SW 1271 (cell line): ENCODE data around the gene ALG9.
"Not testable (repeated sequence)": the region's sequence is repeated elsewhere in the genome, so short reads cannot be mapped to it uniquely, and the experiment has no call there.

Source experiments
- DNase-seq, 2 experiments: peaks; one replicate each; lab custom pipeline; 2025; lab: John Stamatoyannopoulos, UW

ALG9 gene, protein sequence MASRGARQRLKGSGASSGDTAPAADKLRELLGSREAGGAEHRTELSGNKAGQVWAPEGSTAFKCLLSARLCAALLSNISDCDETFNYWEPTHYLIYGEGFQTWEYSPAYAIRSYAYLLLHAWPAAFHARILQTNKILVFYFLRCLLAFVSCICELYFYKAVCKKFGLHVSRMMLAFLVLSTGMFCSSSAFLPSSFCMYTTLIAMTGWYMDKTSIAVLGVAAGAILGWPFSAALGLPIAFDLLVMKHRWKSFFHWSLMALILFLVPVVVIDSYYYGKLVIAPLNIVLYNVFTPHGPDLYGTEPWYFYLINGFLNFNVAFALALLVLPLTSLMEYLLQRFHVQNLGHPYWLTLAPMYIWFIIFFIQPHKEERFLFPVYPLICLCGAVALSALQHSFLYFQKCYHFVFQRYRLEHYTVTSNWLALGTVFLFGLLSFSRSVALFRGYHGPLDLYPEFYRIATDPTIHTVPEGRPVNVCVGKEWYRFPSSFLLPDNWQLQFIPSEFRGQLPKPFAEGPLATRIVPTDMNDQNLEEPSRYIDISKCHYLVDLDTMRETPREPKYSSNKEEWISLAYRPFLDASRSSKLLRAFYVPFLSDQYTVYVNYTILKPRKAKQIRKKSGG

DNA sequence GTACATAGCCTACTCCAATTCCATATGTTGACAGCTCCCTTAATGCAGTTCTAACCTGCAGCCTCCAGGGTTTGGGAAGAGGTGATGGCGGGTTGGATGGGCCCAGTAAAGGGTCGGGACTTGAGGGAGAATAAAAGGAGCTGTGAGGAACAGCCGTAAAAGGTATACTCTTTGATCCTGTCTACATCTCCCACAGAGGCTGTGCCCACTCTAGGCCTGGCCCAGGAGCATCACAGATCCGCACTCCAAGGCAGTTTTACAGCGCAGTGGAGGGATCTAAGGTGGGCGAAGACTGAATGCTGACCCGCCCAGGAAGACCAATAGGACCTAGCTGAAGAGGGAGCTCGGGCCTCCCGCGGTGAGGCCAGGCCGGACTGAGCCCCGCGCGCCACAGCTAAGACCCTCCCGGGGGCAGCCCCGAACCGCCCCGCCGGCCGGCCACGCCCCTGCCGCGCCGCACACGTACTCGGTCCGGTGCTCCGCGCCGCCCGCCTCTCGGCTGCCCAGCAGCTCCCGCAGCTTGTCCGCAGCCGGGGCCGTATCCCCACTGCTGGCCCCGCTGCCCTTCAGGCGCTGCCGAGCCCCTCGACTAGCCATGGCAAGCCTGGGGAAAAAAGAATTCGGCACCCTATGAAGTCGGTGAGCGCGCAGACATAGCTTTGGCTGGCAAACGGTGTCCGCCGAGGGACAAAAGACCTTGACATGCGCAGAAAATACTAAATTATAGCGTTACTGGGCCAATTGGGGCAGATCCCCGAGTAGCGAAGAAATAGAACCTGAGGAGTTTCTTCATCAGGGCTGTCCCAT lies at the start of gene ALG9:
ALG9 (minus strand) TSS at position 696 of the 807 bp plus-strand sequence; CDS start at position 597, 99 bp downstream.
- peak; percentile 66 to 92 for DNase-seq

DNA sequence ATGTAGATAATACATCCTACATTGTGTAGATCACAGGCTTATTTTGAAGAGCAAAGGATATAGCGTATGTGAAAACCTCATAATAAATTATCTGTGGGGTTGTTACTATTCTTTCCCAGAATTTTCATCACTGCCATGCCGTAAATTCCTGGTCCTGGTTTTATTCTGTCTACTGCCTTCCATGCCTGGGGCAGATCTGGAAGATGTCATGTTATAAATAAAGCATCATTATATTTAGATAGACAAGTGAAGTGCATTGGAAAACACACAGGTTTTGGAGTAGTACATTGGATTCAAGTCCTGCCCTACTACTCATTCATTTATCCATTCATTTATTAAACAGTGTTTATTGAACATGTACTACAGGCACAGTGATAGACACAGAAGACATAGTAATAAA lies 49.5 kb upstream of the ALG9 start:
- DNase-seq = no peak

DNA sequence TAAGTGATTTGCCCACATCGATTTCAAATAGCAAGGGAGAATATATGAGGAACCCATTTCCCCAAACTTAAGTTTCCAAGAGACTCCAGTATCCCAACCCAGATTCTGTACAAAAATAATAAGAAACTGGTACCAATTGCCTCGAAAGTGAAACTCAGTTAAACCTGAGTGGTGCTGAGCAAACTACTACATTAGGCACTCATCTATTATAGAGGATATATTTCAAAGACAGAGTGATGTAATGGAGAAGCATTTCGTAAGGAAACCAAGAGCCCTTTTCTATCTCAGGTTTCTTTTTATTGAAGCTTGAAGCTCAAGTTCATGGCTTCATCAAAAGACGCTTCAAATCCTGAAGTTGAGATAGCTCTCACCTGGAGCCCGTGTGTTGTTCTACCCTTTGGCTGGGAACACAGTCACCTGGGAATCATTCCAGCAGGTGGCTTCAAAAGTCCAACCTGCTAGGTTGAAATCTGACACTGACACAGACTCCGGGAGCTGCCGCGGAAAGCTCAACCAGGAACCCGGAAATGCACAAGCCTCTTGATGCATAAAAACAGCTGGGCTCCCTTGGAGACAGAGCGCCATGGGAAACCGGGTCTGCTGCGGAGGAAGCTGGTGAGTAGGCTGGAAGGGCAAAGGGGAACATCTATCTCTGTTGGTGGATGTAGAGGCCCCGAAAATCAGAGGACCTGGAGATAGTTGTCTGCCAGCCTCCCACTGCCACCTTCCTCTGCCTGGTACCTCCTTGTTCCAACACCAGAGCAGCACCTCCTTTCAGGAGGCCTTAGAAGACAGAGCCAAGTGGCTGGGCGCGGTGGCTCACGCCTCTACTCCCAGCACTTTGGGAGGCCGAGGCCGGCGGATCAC lies 47.2 kb upstream of the ALG9 start, which contains the start of gene C11orf52:
C11orf52 (plus strand) TSS at position 524 of the 867 bp plus-strand sequence; CDS start at position 584, 60 bp downstream.
- DNase-seq = no peak

DNA sequence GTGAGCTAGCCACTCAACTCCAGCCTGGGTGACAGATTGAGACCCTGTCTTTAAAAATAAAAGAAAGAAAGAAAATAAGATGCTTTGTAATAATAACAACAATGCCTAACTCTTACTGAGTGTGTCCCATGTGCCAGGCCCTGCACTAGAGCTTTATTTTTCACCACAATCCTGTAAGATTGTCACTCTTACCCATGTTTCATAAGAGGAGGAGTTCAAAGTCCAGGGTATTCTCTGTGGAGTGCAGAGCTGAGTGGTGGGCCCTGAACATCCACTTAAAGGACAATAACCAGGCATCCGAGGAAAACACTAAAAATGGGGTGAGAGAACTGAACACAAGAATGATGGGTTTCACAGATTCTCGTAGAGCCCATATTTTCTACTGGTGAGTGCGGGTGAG lies 46.4 kb upstream of the ALG9 start:
- no peak for DNase-seq

DNA sequence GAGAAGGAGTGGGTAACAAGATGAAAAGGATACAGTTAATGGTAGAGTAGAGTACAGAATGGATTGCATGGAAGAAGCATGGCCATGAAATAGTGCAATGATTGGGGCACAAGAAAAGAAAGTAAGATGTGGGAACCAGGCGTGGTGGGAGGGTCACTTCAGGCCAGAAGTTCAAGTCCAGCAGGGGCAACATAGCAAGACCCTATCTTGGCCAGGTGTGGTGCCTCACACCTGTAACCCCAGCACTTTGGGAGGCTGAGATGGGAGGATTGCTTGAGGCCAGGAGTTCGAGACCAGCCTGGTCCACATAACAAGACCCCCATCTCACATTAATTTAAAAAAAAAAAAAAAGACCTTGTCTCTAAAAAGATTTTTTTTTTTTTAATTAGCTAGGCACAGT lies 45.9 kb upstream of the ALG9 start:
- no peak for DNase-seq

DNA sequence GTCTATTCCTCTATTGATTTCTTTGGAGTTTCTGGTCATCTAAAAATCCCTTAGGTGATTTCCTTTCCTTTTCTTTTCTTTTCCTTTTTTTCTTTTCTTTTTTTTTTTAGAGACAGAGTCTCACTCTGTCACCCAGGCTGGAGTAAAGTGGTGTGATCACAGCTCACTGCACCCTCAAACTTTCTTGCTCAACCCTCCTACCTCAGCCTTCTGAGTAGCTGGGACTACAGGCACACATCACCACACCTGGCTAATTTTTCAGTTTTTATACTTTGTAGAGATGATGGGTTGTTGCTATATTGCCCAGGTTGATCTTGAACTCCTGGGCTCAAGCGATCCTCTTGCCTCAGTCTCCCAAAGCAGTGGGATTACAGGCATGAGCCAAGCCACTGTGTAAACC lies 45.4 kb upstream of the ALG9 start:
- DNase-seq = no peak

DNA sequence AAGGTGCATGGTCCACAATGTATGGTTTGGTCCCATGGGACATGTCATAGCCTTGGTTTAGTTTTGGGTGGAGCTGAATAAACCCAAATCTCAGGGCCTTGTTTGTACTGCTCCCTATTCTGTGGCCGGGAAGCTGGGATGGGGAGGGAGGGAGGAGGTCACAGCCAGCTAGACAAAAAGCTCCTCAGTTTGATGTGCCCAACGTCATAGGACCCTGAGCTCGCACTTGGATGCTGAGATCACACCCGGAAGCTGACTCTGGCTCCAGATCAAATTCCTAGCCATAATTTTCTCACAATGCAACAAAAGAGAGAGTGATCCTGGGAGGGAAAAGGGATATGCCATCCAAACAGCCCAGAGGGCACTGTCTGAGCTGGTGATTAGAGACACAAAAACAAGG lies 42.6 kb upstream of the ALG9 start:
- DNase-seq = no peak

DNA sequence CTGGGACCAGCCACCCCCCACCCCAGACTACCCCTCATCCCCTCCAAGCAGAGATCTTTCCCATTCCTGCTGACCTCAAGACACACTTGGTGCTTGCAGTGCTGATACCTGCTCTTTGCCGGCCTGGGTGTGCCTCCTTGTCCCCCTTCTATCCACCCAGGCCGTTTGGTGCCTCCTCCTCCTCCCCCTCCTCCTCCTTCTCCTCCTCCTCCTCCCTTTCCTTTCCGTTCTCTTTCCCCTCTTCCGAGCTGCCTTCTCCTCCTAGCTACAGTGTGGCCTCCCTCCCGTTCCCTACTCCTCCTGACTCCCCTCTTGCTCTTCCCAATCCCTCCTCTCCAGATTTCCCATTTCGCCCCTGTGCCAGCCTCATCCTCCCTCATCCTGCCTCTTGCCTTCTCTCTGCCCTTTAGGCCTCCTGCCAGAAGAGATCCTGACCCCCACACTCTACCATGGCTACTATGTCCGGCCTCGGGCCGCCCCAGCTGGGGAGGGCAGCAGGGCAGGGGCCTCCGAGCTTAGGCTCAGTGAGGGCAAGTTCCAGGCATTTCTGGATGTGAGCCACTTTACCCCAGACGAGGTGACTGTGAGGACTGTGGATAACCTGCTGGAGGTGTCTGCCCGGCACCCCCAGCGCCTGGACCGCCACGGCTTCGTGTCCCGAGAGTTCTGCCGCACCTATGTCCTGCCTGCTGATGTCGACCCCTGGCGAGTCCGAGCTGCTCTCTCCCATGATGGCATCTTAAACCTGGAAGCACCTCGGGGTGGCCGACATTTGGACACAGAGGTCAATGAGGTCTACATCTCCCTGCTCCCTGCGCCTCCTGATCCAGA lies 41.9 kb upstream of the ALG9 start:
- no peak for DNase-seq

DNA sequence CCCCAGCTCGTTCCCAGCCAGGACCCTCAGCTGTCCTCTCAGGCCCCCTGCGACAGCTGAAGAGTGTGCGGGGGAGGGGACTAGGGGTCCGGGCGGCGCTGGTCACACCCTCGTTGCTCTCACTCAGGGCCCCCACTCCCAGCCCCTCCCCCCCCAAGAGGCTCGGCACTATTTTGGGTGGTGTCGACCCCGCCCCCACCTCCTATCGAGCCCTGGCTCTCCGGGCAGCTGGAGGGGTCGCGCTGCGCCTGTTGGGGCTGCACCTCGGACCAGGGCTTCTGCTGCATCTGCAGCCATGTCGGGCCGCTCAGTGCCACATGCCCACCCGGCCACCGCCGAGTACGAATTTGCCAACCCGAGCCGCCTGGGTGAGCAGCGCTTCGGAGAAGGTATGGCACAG lies 41.2 kb upstream of the ALG9 start, which contains the start of gene HSPB2:
HSPB2 (plus strand) TSS at position 200 of the 400 bp plus-strand sequence; CDS start at position 296, 96 bp downstream.
- no peak for DNase-seq

DNA sequence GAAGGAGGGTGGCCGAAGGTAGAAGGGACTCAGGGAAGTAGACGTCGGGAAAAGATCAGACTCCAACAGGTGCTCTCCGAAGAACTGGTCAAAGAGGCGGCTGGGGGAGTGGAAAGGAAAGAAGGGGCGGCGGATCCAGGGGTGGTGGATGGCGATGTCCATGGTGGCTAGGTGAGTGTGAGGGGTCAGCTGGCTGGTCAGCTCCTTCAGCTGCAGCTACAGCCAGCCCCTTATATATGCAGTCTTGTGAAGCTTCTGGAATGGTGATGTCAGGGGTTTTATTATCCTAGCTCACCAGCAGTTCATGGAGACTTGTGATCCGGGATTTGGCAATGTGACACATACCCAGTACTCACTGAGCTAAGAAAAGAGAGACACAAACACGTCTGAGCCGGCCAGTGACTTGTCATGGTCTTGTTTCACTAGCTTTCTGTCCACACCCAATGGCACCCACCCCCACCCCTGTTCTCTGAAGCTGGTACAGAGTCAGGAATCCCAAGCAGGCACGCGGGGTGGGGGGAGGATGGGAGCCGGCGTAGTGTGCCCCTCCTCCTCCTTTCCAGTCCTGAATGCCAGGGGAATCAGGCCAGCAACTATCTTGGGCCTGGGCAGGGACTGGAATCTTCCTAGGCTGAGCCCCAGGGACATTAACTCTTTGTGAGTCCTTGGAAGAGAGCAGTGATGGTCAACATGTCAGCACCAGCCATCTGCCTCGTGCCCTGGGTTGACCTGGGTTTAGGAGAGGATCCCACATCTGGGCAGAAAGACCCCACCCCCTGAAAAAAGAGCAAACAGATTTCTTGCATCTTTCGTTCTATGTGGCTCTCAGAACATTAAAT lies 40.4 kb upstream of the ALG9 start, which contains the start of gene CRYAB:
CRYAB (minus strand) TSS at position 208 of the 839 bp plus-strand sequence; CDS start at position 162, 46 bp downstream.
- DNase-seq = no peak

DNA sequence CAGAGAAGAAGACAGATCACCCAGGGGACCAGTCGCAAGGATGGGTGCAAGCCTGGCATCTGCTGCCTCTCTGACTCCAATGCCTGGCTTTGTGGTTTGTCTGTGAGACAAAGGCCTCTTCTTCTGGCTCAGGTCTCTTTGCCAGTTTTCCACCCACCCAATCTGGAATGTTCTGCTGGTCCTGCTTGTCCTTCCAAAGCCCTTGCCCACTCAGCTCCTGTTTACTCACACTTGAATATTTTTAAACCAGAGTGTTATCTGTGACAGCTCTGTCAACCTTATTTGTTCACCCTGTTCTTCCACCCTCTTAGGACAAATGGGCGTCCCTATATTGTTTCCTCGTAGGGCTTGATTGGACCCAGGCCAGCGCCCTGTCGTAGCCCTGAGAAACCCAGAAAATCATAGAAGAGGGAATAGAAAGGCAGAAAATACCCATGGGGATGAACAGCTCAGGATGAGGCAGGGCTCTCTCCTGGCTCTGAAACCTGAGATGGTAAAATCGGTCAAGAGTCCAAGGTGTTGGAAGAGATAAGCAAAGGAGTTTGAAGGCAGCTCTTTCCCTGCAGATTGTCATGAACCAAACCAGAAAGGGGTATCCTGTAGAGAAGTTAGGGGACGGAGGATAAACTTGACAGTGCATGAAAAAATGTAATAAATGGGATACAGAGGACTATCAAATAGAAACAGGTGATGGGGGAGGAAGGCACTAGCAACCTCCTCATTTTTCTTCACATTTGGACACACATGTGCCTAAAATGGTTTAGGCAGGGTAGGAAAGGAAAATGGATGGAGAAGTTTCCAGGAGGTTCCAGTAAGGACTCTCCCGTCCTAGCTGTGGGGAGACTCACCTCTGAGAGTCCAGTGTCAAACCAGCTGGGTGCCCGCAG lies 39.5 kb upstream of the ALG9 start:
- DNase-seq = no peak

DNA sequence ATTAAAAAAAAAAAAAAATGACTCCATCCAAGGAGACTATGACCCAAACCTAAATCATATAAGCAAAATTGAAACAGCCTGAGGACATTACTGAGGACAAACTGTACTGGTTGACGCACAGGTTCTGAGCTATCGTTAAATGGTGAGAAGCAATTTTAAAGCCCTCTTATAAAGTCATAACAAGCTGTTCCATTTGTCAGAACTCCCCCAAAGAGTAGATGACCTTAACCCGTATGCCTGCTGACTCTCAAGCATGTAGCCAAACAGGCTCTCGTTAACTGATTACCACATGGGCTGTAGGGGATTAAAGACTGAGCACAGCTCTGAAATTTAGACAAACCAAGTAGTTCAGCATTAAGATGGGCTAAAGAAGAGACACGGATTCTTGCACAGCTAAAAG lies 38.0 kb upstream of the ALG9 start:
- DNase-seq = no peak

DNA sequence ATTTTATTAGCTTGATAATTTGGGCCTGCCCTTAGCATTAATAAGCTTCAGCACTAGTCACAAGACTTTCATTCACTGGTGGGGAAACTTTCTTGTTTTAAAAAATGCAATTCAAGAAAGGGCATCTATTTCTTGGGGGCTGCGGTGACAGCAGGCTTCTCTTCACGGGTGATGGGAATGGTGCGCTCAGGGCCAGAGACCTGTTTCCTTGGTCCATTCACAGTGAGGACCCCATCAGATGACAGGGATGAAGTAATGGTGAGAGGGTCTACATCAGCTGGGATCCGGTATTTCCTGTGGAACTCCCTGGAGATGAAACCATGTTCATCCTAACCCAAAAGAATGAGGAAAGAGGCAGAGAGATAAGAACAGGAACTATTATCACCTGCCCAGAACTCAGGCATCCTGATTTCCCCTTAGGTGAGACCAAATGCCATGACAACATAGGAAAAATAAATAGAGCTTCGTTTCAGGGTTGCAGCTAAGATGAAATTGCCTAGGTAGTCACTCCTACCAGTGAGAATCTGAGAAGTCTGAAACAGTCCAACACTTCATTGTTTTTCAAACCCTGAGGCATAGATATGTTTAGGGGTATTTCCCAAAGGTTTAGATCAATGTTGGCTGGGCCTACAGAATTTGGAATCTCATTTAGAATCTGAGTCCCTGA lies 37.4 kb upstream of the ALG9 start:
- DNase-seq = no peak

DNA sequence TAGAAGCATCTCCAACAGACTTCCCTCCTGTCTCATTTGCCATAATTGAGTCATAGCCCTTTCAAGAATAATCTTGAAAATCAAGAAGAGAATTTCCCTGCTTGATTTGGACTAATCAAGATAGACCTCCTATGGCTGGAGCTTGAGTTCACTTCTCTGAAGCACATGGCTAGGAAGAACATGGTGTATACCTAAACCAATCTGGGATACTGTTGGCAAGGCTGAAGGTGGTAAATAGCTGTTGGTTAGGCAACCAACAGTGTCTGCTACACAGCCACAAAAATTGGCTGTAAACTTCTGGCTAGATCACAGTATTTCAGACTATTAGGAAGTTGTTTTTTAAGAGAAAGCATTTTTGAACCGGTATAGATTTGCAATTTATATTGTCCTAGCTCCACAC lies 35.3 kb upstream of the ALG9 start:
- no peak for DNase-seq

DNA sequence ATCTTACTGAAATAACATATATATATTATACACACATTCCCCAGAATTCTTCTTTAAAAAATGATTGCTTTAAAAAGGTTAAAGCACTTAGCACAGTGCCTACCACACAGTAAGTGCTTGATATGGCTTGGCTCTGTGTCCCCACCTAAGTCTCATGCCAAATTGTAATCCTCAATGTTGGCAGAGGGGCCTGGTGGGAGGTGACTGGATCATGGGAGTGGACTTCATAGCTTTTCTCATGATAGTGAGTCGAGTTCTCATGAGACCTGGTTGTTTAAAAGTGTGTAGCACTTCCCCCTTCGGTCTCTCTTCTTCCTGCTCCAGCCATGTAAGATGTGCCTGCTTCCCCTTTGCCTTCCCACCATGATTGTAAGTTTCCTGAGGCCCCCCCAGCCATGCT lies 34.0 kb upstream of the ALG9 start:
- no peak for DNase-seq

DNA sequence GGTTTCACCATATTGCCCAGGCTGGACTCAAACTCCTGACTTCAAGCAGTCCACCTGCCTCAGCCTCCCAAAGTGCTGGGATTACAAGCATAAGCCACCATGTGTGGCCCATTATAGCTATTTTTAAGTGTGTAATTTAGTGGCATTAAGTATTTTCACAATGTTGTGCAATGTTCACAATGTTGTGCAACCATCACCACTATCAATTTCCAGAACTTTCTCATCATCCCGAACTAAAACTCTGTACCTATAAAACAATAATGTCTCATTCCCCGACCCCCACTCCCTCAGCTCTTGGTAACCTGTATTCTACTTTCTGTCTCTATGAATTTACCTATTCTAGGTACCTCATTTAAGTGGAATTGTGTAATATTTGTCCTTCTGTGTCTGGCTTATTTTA lies 15.5 kb upstream of the ALG9 start:
- no peak for DNase-seq

DNA sequence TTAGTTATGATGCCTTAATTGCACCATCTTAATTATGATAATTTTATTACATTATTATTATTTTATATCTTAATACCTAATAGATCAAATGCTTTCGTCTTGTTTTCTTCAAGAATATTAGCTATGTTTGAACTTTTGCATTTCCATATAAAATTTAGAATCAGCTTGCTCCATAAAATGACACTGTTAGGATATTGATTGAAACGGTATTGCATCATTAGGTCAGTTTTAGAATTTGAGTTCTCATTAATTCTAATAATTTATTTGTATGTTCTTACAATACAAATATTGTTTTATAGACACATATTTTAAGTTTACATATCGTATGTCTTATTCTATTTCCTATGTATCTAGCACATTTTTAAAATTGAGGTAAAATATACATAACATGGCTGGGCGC lies 14.7 kb upstream of the ALG9 start:
- DNase-seq = no peak

DNA sequence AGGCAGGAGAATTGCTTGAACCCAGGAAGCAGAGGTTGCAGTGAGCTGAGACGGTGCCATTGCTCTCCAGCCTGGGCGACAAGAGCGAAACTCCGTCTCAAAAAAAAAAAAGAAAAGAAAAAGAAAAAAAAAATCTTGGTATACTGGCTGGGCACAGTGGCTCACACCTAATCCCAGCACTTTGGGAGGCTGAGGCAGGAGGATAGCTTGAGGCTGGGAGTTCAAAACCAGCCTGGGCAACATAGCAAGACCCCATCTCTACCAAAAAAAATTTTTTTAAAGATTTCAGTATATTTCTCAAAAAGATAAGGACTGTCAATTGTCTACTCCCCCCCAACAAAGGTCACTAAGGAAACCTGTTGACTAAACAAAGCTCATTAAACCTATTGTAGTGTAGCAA lies 13.7 kb upstream of the ALG9 start:
- not testable (repeated sequence) for DNase-seq
